HFFc6 (cell line): ENCODE measurements around the gene IGF2. TPM values are rescaled to one million over a fixed set of nuclear protein-coding genes. Genes with fewer than 3 reads are reported as not detected.

Source experiments
- DNase-seq: peaks from one replicate; pipeline ENCODE4 v3.0.0-alpha.2; 2018
- H3K27ac Mint-ChIP-seq: 2 replicates; pipeline ENCODE4 v1.8.0; 2020; ENCODE audit warnings: mild to moderate bottlenecking, mixed read lengths
- H3K27me3 Mint-ChIP-seq: 2 replicates; pipeline ENCODE4 v1.8.0; 2021; ENCODE audit warnings: mild to moderate bottlenecking, moderate library complexity, mixed read lengths; ENCODE audit not compliant: insufficient read depth
- H3K36me3 Mint-ChIP-seq: 2 replicates; pipeline ENCODE4 v1.8.0; 2021; ENCODE audit warnings: low read depth, mixed read lengths
- H3K4me1 Mint-ChIP-seq: 2 replicates; pipeline ENCODE4 v1.8.0; 2020; ENCODE audit warnings: low read depth, mixed read lengths
- H3K4me3 Mint-ChIP-seq: 2 replicates; pipeline ENCODE4 v1.8.0; 2020; ENCODE audit warnings: mild to moderate bottlenecking, moderate library complexity, mixed read lengths
- H3K9me3 Mint-ChIP-seq: 2 replicates; pipeline ENCODE4 v1.8.0; 2020; ENCODE audit warnings: mild to moderate bottlenecking, mixed read lengths
- CTCF ChIP-seq: fragments of 200-600 bp; sonication (generic); IDR thresholded peaks from 2 replicates; pipeline ENCODE4 v1.5.0; 2021; ENCODE audit warnings: antibody characterized with exemption, mild to moderate bottlenecking
- total RNA-seq, 6 experiments: library from RNA; stranded (reverse); fragmentation: NEBNext Ultra II Directional; extraction: Animal tissue kit (Norgen Biotek cat#: 25700); gene quantifications; 2 replicates in 1 of 6; 3 replicates in 5 of 6; pipeline ENCODE4 v1.2.3, GENCODE V29; 2021

IGF2 gene
- total RNA-seq, 6 experiments from 2014 or later = 0.90 to 2.6 (median 2.0) TPM

GRCh38 chr11:2132874-2133240, 6.3 kb downstream of the IGF2 start:
- no peak overlapping the region for H3K4me3 Mint-ChIP-seq
- no peak overlapping the region for H3K27ac Mint-ChIP-seq
- DNase-seq = no peak
- no peaks in the 10 kb centered on the region for H3K9me3 Mint-ChIP-seq
- no peak for TF ChIP-seq CTCF
- H3K4me1 Mint-ChIP-seq = no peaks in the 10 kb centered on the region
- peaks cover 49% of the 10 kb centered on the region for H3K27me3 Mint-ChIP-seq
- H3K36me3 Mint-ChIP-seq = no peaks in the 10 kb centered on the region

- H3K27ac Mint-ChIP-seq = no peak overlapping the region
- TF ChIP-seq CTCF = no peak
- H3K4me1 Mint-ChIP-seq = no peaks in the 10 kb centered on the region
- H3K27me3 Mint-ChIP-seq = peaks cover 44% of the 10 kb centered on the region
- H3K9me3 Mint-ChIP-seq = no peaks in the 10 kb centered on the region
- no peak for DNase-seq
- H3K4me3 Mint-ChIP-seq = no peak overlapping the region
- H3K36me3 Mint-ChIP-seq = no peaks in the 10 kb centered on the region
Observed at GRCh38 chr11:2132246-2132645, 6.9 kb downstream of the IGF2 start.

GRCh38 chr11:2131371-2132236, 7.6 kb downstream of the IGF2 start:
- DNase-seq = no peak
- Mint-ChIP-seq H3K9me3 (no peaks in the 10 kb centered on the region), H3K4me1 (no peaks in the 10 kb centered on the region), H3K4me3 (no peak overlapping the region), H3K27me3 (peaks cover 38% of the 10 kb centered on the region), H3K27ac (no peak overlapping the region), H3K36me3 (no peaks in the 10 kb centered on the region)
- no peak for TF ChIP-seq CTCF

GRCh38 chr11:2130881-2131352, 8.3 kb downstream of the IGF2 start:
- no peaks in the 10 kb centered on the region for H3K9me3 Mint-ChIP-seq
- H3K27me3 Mint-ChIP-seq = peaks cover 35% of the 10 kb centered on the region
- no peak overlapping the region for H3K4me3 Mint-ChIP-seq
- no peak overlapping the region for H3K27ac Mint-ChIP-seq
- no peaks in the 10 kb centered on the region for H3K4me1 Mint-ChIP-seq
- no peak for TF ChIP-seq CTCF
- no peaks in the 10 kb centered on the region for H3K36me3 Mint-ChIP-seq
- DNase-seq = no peak

- H3K4me1 Mint-ChIP-seq = no peaks in the 10 kb centered on the region
- no peak overlapping the region for H3K27ac Mint-ChIP-seq
- H3K27me3 Mint-ChIP-seq = peaks cover 30% of the 10 kb centered on the region
- TF ChIP-seq CTCF = no peak
- H3K4me3 Mint-ChIP-seq = no peak overlapping the region
- H3K36me3 Mint-ChIP-seq = no peaks in the 10 kb centered on the region
- no peaks in the 10 kb centered on the region; the same call in 1 of the 2 replicates for H3K9me3 Mint-ChIP-seq
- no peak for DNase-seq
Observed at GRCh38 chr11:2129699-2130366, 9.4 kb downstream of the IGF2 start.
